ENCODE results near the gene HS3ST1.

DNA sequence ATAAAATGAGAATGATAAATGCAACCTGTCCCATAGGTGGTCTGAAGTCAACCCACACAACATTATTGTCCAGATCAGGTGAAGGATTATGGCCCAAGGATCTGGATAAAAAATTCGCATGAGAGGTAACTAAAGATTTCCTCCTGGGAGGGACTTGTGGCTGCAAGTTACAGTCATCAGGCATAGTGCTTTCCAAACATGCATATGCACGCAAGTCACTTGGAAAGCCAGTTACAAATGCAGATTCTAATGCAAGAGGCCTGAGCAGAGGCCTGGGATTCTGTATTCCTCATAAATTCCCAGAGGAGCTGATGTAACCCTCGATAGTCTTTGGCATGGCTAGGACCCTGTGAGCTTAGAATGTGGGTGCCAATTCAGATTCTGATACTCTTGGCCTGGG lies 21.1 kb downstream of the HS3ST1 start:
- TF ChIP-seq, protein P1, sequence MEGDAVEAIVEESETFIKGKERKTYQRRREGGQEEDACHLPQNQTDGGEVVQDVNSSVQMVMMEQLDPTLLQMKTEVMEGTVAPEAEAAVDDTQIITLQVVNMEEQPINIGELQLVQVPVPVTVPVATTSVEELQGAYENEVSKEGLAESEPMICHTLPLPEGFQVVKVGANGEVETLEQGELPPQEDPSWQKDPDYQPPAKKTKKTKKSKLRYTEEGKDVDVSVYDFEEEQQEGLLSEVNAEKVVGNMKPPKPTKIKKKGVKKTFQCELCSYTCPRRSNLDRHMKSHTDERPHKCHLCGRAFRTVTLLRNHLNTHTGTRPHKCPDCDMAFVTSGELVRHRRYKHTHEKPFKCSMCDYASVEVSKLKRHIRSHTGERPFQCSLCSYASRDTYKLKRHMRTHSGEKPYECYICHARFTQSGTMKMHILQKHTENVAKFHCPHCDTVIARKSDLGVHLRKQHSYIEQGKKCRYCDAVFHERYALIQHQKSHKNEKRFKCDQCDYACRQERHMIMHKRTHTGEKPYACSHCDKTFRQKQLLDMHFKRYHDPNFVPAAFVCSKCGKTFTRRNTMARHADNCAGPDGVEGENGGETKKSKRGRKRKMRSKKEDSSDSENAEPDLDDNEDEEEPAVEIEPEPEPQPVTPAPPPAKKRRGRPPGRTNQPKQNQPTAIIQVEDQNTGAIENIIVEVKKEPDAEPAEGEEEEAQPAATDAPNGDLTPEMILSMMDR (IDR thresholded peaks at IDR 0.05) = no peak
- TF ChIP-seq POLR2A (IDR thresholded peaks at IDR 0.05) = no peak
